ENCODE measurements around the gene RIT2.

The RIT2 gene

GRCh38 chr18:42792731-42793130, 322.8 kb downstream of the RIT2 start (continued):
- TF ChIP-seq, protein P1, sequence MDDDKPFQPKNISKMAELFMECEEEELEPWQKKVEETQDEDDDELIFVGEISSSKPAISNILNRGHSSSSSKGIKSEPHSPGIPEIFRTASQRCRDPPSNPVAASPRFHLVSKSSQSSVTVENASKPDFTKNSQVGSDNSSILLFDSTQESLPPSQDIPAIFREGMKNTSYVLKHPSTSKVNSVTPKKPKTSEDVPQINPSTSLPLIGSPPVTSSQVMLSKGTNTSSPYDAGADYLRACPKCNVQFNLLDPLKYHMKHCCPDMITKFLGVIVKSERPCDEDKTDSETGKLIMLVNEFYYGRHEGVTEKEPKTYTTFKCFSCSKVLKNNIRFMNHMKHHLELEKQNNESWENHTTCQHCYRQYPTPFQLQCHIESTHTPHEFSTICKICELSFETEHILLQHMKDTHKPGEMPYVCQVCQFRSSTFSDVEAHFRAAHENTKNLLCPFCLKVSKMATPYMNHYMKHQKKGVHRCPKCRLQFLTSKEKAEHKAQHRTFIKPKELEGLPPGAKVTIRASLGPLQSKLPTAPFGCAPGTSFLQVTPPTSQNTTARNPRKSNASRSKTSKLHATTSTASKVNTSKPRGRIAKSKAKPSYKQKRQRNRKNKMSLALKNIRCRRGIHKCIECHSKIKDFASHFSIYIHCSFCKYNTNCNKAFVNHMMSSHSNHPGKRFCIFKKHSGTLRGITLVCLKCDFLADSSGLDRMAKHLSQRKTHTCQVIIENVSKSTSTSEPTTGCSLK (tag by site-specific recombination; IDR thresholded peaks at IDR 0.05) = no peak
- TF ChIP-seq ZNF792 (tag by site-specific recombination; IDR thresholded peaks at IDR 0.05) = no peak

- H3K36me3 ChIP-seq (ENCODE audit: control insufficient read depth in 2 of 2, insufficient read depth in 1 of 2, low read length in 2 of 2) = no peaks in the 10 kb centered on the region
- no peaks in the 10 kb centered on the region; the same call in 1 of the 2 replicates for H3K9me3 ChIP-seq (ENCODE audit: control insufficient read depth, insufficient read depth, low read depth, low read length)
- no peak for TF ChIP-seq ZFP41 (tag by site-specific recombination; IDR thresholded peaks at IDR 0.05; ENCODE audit: borderline replicate concordance)
- no peak for TF ChIP-seq ZBTB20 (tag by site-specific recombination; IDR thresholded peaks at IDR 0.05)
- no peak for TF ChIP-seq ZNF169 (tag by site-specific recombination; IDR thresholded peaks at IDR 0.05)
- TF ChIP-seq ZNF404 (tag by site-specific recombination; IDR thresholded peaks at IDR 0.05) = no peak
- TF ChIP-seq ZNF549 (tag by site-specific recombination; IDR thresholded peaks at IDR 0.05) = no peak
- no peak for TF ChIP-seq ZBTB1 (tag by site-specific recombination; IDR thresholded peaks at IDR 0.05)
- TF ChIP-seq ZNF701 (tag by site-specific recombination; IDR thresholded peaks at IDR 0.05) = no peak
- TF ChIP-seq ZNF501 (tag by site-specific recombination; IDR thresholded peaks at IDR 0.05) = no peak
- no peak for TF ChIP-seq ZNF221 (tag by site-specific recombination; IDR thresholded peaks at IDR 0.05; ENCODE audit: borderline replicate concordance)
- TF ChIP-seq, protein P2, sequence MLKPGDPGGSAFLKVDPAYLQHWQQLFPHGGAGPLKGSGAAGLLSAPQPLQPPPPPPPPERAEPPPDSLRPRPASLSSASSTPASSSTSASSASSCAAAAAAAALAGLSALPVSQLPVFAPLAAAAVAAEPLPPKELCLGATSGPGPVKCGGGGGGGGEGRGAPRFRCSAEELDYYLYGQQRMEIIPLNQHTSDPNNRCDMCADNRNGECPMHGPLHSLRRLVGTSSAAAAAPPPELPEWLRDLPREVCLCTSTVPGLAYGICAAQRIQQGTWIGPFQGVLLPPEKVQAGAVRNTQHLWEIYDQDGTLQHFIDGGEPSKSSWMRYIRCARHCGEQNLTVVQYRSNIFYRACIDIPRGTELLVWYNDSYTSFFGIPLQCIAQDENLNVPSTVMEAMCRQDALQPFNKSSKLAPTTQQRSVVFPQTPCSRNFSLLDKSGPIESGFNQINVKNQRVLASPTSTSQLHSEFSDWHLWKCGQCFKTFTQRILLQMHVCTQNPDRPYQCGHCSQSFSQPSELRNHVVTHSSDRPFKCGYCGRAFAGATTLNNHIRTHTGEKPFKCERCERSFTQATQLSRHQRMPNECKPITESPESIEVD (tag by site-specific recombination; IDR thresholded peaks at IDR 0.05) = no peak
- TF ChIP-seq, protein P3, sequence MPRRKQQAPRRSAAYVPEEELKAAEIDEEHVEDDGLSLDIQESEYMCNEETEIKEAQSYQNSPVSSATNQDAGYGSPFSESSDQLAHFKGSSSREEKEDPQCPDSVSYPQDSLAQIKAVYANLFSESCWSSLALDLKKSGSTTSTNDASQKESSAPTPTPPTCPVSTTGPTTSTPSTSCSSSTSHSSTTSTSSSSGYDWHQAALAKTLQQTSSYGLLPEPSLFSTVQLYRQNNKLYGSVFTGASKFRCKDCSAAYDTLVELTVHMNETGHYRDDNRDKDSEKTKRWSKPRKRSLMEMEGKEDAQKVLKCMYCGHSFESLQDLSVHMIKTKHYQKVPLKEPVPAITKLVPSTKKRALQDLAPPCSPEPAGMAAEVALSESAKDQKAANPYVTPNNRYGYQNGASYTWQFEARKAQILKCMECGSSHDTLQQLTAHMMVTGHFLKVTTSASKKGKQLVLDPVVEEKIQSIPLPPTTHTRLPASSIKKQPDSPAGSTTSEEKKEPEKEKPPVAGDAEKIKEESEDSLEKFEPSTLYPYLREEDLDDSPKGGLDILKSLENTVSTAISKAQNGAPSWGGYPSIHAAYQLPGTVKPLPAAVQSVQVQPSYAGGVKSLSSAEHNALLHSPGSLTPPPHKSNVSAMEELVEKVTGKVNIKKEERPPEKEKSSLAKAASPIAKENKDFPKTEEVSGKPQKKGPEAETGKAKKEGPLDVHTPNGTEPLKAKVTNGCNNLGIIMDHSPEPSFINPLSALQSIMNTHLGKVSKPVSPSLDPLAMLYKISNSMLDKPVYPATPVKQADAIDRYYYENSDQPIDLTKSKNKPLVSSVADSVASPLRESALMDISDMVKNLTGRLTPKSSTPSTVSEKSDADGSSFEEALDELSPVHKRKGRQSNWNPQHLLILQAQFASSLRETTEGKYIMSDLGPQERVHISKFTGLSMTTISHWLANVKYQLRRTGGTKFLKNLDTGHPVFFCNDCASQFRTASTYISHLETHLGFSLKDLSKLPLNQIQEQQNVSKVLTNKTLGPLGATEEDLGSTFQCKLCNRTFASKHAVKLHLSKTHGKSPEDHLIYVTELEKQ (tag by site-specific recombination; IDR thresholded peaks at IDR 0.05; ENCODE audit: borderline replicate concordance) = no peak
- no peak for TF ChIP-seq HOXA7 (CRISPR knock-in tag; IDR thresholded peaks at IDR 0.05; ENCODE audit: borderline replicate concordance)
- TF ChIP-seq MZF1 (tag by site-specific recombination; IDR thresholded peaks at IDR 0.05; ENCODE audit: borderline replicate concordance) = no peak
- TF ChIP-seq SETDB1 (IDR thresholded peaks at IDR 0.05; ENCODE audit: insufficient read length, low read length) = no peak
- ChIA-PET CTCF (no interaction called here), POLR2A (no interaction called here)
- no peak overlapping the region for H3K4me3 ChIP-seq (ENCODE audit: low read depth, low read length)
- H3K4me1 ChIP-seq (ENCODE audit: control insufficient read depth, insufficient read depth, low read length) = no peaks in the 10 kb centered on the region
- no peak overlapping the region for H3K27ac ChIP-seq (ENCODE audit: extremely low read depth, low read depth, low read length)
Measured at GRCh38 chr18:42784632-42785031, 330.9 kb downstream of the RIT2 start.

GRCh38 chr18:42782929-42783328, 332.6 kb downstream of the RIT2 start:
- Histone ChIP-seq H3K9me3 (ENCODE audit: control insufficient read depth, insufficient read depth, low read depth, low read length) (no peaks in the 10 kb centered on the region; the same call in 1 of the 2 replicates), H3K4me3 (ENCODE audit: low read depth, low read length) (no peak overlapping the region), H3K27ac (ENCODE audit: extremely low read depth, low read depth, low read length) (no peak overlapping the region), H3K36me3 (ENCODE audit: control insufficient read depth in 2 of 2, insufficient read depth in 1 of 2, low read length in 2 of 2) (no peaks in the 10 kb centered on the region), H3K4me1 (ENCODE audit: control insufficient read depth, insufficient read depth, low read length) (no peaks in the 10 kb centered on the region)
- ChIA-PET POLR2A (no interaction called here), CTCF (no interaction called here)
- no peak for TF ChIP-seq ZNF529 (tag by site-specific recombination; IDR thresholded peaks at IDR 0.05; ENCODE audit: insufficient replicate concordance)
- no peak for TF ChIP-seq ZNF174 (tag by site-specific recombination; IDR thresholded peaks at IDR 0.05)
- TF ChIP-seq ZBTB20 (tag by site-specific recombination; IDR thresholded peaks at IDR 0.05) = no peak
- no peak for TF ChIP-seq GFI1B (tag by site-specific recombination; IDR thresholded peaks at IDR 0.05)
